HepG2 (cell line): ENCODE results near the gene HSD11B1. TPM values are rescaled to one million over a fixed set of nuclear protein-coding genes. Genes with fewer than 3 reads are reported as not detected.

Experiments used
- ATAC-seq: fragments of 200-7000 bp; cut with Tn5 transposase; 3 replicates; pipeline ENCODE4 v1.9.1; 2020; ENCODE audit warnings: mild to moderate bottlenecking, moderate library complexity
- BruUV-seq: library from RNA; stranded (reverse); fragments of 400-500 nt; replicated peaks from 2 replicates; lab custom pipeline; 2021; lab: Mats Ljungman, UMichigan
- CTCF ChIA-PET: fragments of 300-600 bp; formaldehyde crosslinking; extraction: SDS; loops from one replicate; lab custom pipeline; 2021; ENCODE audit warnings: low total read pairs, inconsistent platforms, low intra/inter-chr PET ratio; lab: Yijun Ruan, JAX
- POLR2A ChIA-PET: fragments of 350-600 bp; sonication (Branson Sonifier 250); formaldehyde crosslinking; loops from one replicate; lab custom pipeline; 2020; ENCODE audit warnings: antibody characterized with exemption, inconsistent platforms; lab: Yijun Ruan, JAX
- DNase-seq: peaks from one replicate; pipeline ENCODE4 v3.0.0-alpha.2; 2015; ENCODE audit warnings: low spot score
- FAIRE-seq: peaks from 3 replicates; lab custom pipeline; 2011; peaks lifted over from hg19 to GRCh38; lab: Jason Lieb, UNC
- H2AFZ ChIP-seq: one replicate; pipeline ENCODE4 v1.6.1; 2011; ENCODE audit warnings: low read length, inconsistent platforms
- H3K27ac ChIP-seq: fragments of 300-600 bp; 3 replicates; pipeline ENCODE4 v1.8.0; 2011; ENCODE audit warnings: mixed run types, mild to moderate bottlenecking, mixed read lengths, low read length, inconsistent platforms; ENCODE audit not compliant: insufficient read depth; ENCODE audit errors: extremely low read length
- H3K27me3 ChIP-seq, 2 experiments: fragments of 200-600 bp in 1 of 2; 2 replicates in 1 of 2; 3 replicates in 1 of 2; pipeline versions ENCODE4 v1.6.0 to v1.8.0; 2011; ENCODE audit warnings: low read length in 2 of 2, mild to moderate bottlenecking in 2 of 2, moderate library complexity in 2 of 2, inconsistent platforms in 1 of 2; ENCODE audit not compliant: insufficient read depth in 2 of 2, control insufficient read depth in 1 of 2
- H3K36me3 ChIP-seq, 2 experiments: fragments of 200-600 bp in 1 of 2; replicated peaks in 1 of 2; 2 replicates in 1 of 2; 3 replicates in 1 of 2; pipeline versions ENCODE4 v1.5.1 to v1.8.0; 2011; ENCODE audit warnings: low read length in 2 of 2, inconsistent platforms in 1 of 2; ENCODE audit not compliant: insufficient read depth in 2 of 2, control insufficient read depth in 1 of 2
- H3K4me1 ChIP-seq: 2 replicates; pipeline ENCODE4 v1.5.1; 2012; ENCODE audit warnings: low read length, inconsistent platforms; ENCODE audit not compliant: insufficient read depth
- H3K4me2 ChIP-seq: 2 replicates; pipeline ENCODE4 v1.6.0; 2011; ENCODE audit warnings: low read depth, low read length, inconsistent platforms
- H3K4me3 ChIP-seq, 3 experiments: fragments of 200-600 bp in 1 of 3; sonication (generic), shearing (Covaris generic) in 1 of 3; replicated peaks in 1 of 3; 2 replicates each; pipeline ENCODE4 v1.5.1; 2011 to 2016; ENCODE audit warnings: low read length in 3 of 3, inconsistent platforms in 2 of 3, low read depth in 2 of 3, mild to moderate bottlenecking in 2 of 3, control low read depth in 1 of 3, mixed read lengths in 1 of 3; ENCODE audit not compliant: insufficient read depth in 1 of 3
- H3K79me2 ChIP-seq: one replicate; pipeline ENCODE4 v1.6.1; 2011; ENCODE audit warnings: low read length, inconsistent platforms; ENCODE audit not compliant: insufficient read depth
- H3K9ac ChIP-seq: 2 replicates; pipeline ENCODE4 v1.6.0; 2011; ENCODE audit warnings: mild to moderate bottlenecking, low read depth, low read length, inconsistent platforms; ENCODE audit not compliant: insufficient read depth
- H3K9me3 ChIP-seq: 2 replicates; pipeline ENCODE4 v1.5.1; 2012; ENCODE audit warnings: mild to moderate bottlenecking, low read length
- H4K20me1 ChIP-seq: 2 replicates; pipeline ENCODE4 v1.6.0; 2011; ENCODE audit warnings: inconsistent platforms, mild to moderate bottlenecking, low read length, moderate library complexity; ENCODE audit not compliant: insufficient read depth
- EP300 ChIP-seq, 3 experiments: sonication (generic) in 1 of 3; formaldehyde crosslinking in 1 of 3; IDR thresholded peaks; 2 replicates each; pipeline versions ENCODE4 v1.5.1 to v1.6.1; 2011 to 2020; ENCODE audit warnings: low read depth in 2 of 3, low read length in 2 of 3, borderline replicate concordance in 1 of 3, improper control_type of control experiment in 1 of 3, mild to moderate bottlenecking in 1 of 3, missing genetic modification reagents in 1 of 3, moderate library complexity in 1 of 3
- ETV5 ChIP-seq: IDR thresholded peaks from 2 replicates; pipeline ENCODE4 v1.6.1; 2018; ENCODE audit warnings: missing biosample characterization, missing genetic modification reagents, inconsistent platforms, borderline replicate concordance
- HNRNPH1 ChIP-seq: fragments of 200-400 bp; formaldehyde crosslinking; optimal IDR thresholded peaks from 2 replicates; pipeline ENCODE3; 2017; ENCODE audit warnings: mild to moderate bottlenecking, low read depth, low read length
- KDM2A ChIP-seq: sonication (generic); formaldehyde crosslinking; IDR thresholded peaks from 2 replicates; pipeline ENCODE4 v1.4.0; 2020; ENCODE audit warnings: low read depth, missing genetic modification reagents, borderline replicate concordance
- KLF11 ChIP-seq: IDR thresholded peaks from 2 replicates; pipeline ENCODE4 v1.6.1; 2016; ENCODE audit warnings: missing compliant biosample characterization
- MIER3 ChIP-seq: IDR thresholded peaks from 2 replicates; pipeline ENCODE4 v1.6.1; 2016; ENCODE audit warnings: missing compliant biosample characterization, borderline replicate concordance
- REL ChIP-seq: sonication (generic); formaldehyde crosslinking; conservative IDR thresholded peaks from 2 replicates; pipeline ENCODE4 v1.8.0; 2022; ENCODE audit warnings: mild to moderate bottlenecking, missing genetic modification reagents, moderate library complexity
- TSC22D2 ChIP-seq: sonication (generic); formaldehyde crosslinking; IDR thresholded peaks from 2 replicates; pipeline ENCODE4 v1.5.1; 2020; ENCODE audit warnings: missing genetic modification reagents, mild to moderate bottlenecking, borderline replicate concordance
- ZNF274 ChIP-seq: sonication (generic); formaldehyde crosslinking; IDR thresholded peaks from 2 replicates; pipeline ENCODE4 v1.5.1; 2020; ENCODE audit warnings: mild to moderate bottlenecking, missing genetic modification reagents
- ZNF367 ChIP-seq: sonication (generic); formaldehyde crosslinking; IDR thresholded peaks from 2 replicates; pipeline ENCODE4 v1.4.0; 2020; ENCODE audit warnings: missing genetic modification reagents, borderline replicate concordance
- ZNF549 ChIP-seq: sonication (generic); formaldehyde crosslinking; IDR thresholded peaks from 2 replicates; pipeline ENCODE4 v1.5.0; 2020; ENCODE audit warnings: missing genetic modification reagents
- ZNF598 ChIP-seq: sonication (generic); formaldehyde crosslinking; IDR thresholded peaks from 2 replicates; pipeline ENCODE4 v1.5.1; 2020; ENCODE audit warnings: mild to moderate bottlenecking, missing genetic modification reagents, borderline replicate concordance
- ZNF614 ChIP-seq: IDR thresholded peaks from 2 replicates; pipeline ENCODE4 v1.6.1; 2018; ENCODE audit warnings: missing biosample characterization, missing genetic modification reagents, inconsistent platforms, borderline replicate concordance
- ZNF670 ChIP-seq: sonication (generic); formaldehyde crosslinking; IDR thresholded peaks from 2 replicates; pipeline ENCODE4 v1.8.0; 2022; ENCODE audit warnings: mild to moderate bottlenecking, missing genetic modification reagents, borderline replicate concordance
- in situ Hi-C: cut with HindIII; loops from 2 replicates; pipeline ENCODE4 v1.10.0; 2017; ENCODE audit warnings: low pct_unique_long_range_greater_than_20kb; ENCODE audit not compliant: extremely low pct_ligation_motif_present
- intact Hi-C: fragments of 100-400 bp; cut with micrococcal nuclease; formaldehyde crosslinking; loops from one replicate; pipeline ENCODE4 v1.10.0; 2022; ENCODE audit not compliant: unreplicated experiment
- polyA plus RNA-seq, 8 experiments: library from polyadenylated mRNA; depleted of rRNA in 3 of 8; stranded (reverse) in 7 of 8; unstranded in 1 of 8; fragments of >200 nt; fragmentation: Illumina TruSeq in 4 of 8; extraction: Trizol in 4 of 8; gene quantifications; 2 replicates each; pipeline versions ENCODE4 v1.2.1 to v1.2.3, GENCODE V29; 2011 to 2016; ENCODE audit warnings: low read depth in 4 of 8, missing spikeins in 1 of 8, mixed read lengths in 1 of 8; ENCODE audit not compliant: insufficient read depth in 1 of 8
- total RNA-seq, 5 experiments: library from RNA; depleted of rRNA; stranded (reverse); fragments of >200 nt; fragmentation: Illumina TruSeq; extraction: Trizol; gene quantifications; 2 replicates each; pipeline ENCODE4 v1.2.3, GENCODE V29; 2016; ENCODE audit warnings: low read depth in 1 of 5
- TF ChIP-seq, protein P1 (sequence below): sonication (generic); IDR thresholded peaks from 2 replicates; pipeline ENCODE4 v1.6.1; 2016; ENCODE audit warnings: low read depth, borderline replicate concordance
- TF ChIP-seq, protein P2 (sequence below): sonication (generic); formaldehyde crosslinking; IDR thresholded peaks from 2 replicates; pipeline ENCODE4 v1.5.1; 2020; ENCODE audit warnings: missing genetic modification reagents, mild to moderate bottlenecking, borderline replicate concordance

HSD11B1 gene
- total and polyA plus RNA-seq, 2 of the 13 experiments (the other 11 are each of a cell fraction or from before 2014, with no cell fraction given), result not detected

DNA sequence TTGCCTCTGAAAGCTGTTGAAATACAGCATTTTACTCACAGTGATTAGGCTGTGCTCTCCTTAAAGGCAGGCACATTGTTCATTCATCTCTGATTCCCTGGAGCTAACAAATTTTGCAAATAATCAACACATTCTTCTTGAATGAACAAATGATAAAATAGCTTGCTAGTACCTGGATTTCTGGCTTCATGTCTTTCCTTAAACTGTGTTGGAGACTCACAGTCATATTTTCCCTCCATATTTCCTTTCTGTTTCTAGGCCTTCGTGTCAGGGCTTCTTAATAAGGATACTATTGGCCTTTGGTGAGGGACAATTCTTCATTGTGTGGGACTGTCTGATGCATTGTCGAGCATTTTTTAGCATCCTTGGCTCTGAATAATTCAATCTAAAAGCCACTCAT, 9.7 kb downstream of the HSD11B1 start (continued):
- TF ChIP-seq, protein P1, sequence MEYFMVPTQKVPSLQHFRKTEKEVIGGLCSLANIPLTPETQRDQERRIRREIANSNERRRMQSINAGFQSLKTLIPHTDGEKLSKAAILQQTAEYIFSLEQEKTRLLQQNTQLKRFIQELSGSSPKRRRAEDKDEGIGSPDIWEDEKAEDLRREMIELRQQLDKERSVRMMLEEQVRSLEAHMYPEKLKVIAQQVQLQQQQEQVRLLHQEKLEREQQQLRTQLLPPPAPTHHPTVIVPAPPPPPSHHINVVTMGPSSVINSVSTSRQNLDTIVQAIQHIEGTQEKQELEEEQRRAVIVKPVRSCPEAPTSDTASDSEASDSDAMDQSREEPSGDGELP, result no peak
- TF ChIP-seq ZNF367 (CRISPR knock-in tag), result no peak

DNA sequence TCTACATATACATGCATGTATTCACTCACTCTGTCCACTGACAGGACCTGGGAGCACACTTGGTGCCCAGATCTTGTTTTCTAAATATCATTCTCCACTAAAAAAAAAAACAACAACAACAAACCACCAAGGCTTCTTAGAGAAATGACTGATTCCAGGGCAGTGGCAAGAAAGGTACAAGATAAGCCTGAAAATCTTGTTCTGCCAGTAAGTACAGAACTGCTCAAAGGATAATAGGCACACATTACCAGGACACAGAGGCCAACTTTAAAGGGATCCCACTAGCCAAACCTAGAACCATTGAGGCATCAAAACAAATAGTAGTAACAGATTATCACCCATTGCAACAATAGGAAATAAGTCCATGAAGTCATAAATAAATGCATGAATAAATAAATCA, 10.7 kb downstream of the HSD11B1 start:
- ChIA-PET CTCF (no interaction called here), POLR2A (no interaction called here)
- no peaks in the 10 kb centered on the region for H4K20me1 ChIP-seq
- no peak overlapping the region for H3K9ac ChIP-seq
- intact Hi-C loops, result no loop called here
- in situ Hi-C loops, result loop anchor here (25.0 kb wide), 1 partner anchor 603 kb away; no protein-coding TSS in a partner anchor
- no peaks in the 10 kb centered on the region for H3K27me3 ChIP-seq
- BruUV-seq, result no TSS peak
- no peak overlapping the region for H3K4me2 ChIP-seq
- H3K9me3 ChIP-seq, result no peaks in the 10 kb centered on the region
- H3K4me1 ChIP-seq, result no peaks in the 10 kb centered on the region
- FAIRE-seq, result no peak
- H3K36me3 ChIP-seq, result no peaks in the 10 kb centered on the region
- TF ChIP-seq KDM2A (CRISPR knock-in tag) (no peak), ETV5 (no peak), HNRNPH1 (no peak), EP300 (IDR thresholded peaks at IDR 0.05; ENCODE audit: low read depth in 2 of 2, low read length in 2 of 2) (no peak), EP300 (CRISPR knock-in tag; IDR thresholded peaks at IDR 0.05; ENCODE audit: borderline replicate concordance) (no peak), REL (CRISPR knock-in tag) (no peak), ZNF274 (CRISPR knock-in tag) (no peak), TSC22D2 (CRISPR knock-in tag) (no peak), ZNF598 (CRISPR knock-in tag) (no peak), ZNF670 (CRISPR knock-in tag) (no peak), ZNF549 (CRISPR knock-in tag) (no peak), ZNF614 (no peak), MIER3 (CRISPR knock-in tag) (no peak), KLF11 (CRISPR knock-in tag) (no peak)
- TF ChIP-seq, protein P2, sequence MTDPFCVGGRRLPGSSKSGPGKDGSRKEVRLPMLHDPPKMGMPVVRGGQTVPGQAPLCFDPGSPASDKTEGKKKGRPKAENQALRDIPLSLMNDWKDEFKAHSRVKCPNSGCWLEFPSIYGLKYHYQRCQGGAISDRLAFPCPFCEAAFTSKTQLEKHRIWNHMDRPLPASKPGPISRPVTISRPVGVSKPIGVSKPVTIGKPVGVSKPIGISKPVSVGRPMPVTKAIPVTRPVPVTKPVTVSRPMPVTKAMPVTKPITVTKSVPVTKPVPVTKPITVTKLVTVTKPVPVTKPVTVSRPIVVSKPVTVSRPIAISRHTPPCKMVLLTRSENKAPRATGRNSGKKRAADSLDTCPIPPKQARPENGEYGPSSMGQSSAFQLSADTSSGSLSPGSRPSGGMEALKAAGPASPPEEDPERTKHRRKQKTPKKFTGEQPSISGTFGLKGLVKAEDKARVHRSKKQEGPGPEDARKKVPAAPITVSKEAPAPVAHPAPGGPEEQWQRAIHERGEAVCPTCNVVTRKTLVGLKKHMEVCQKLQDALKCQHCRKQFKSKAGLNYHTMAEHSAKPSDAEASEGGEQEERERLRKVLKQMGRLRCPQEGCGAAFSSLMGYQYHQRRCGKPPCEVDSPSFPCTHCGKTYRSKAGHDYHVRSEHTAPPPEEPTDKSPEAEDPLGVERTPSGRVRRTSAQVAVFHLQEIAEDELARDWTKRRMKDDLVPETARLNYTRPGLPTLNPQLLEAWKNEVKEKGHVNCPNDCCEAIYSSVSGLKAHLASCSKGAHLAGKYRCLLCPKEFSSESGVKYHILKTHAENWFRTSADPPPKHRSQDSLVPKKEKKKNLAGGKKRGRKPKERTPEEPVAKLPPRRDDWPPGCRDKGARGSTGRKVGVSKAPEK (CRISPR knock-in tag), result no peak
- ATAC-seq, result no peak
- no peak overlapping the region for H3K4me3 ChIP-seq
- no peak overlapping the region for H3K27ac ChIP-seq
- no peak overlapping the region for H2AFZ ChIP-seq
- no peaks in the 10 kb centered on the region for H3K79me2 ChIP-seq
- DNase-seq, result no peak
